ENCODE results near the gene DENND6B. TPM values are rescaled to one million over a fixed set of nuclear protein-coding genes. Genes with fewer than 3 reads are reported as not detected.

The DENND6B gene
- total and polyA plus RNA-seq, 2 of the 13 experiments (the other 11 are each of a cell fraction or from before 2014, with no cell fraction given), result 0.95 to 3.8 TPM

GRCh38 chr22:50308597-50308935, 18.2 kb downstream of the DENND6B start (continued):
- TF ChIP-seq CTCF (CRISPR knock-in tag; IDR thresholded peaks at IDR 0.05) (0 out of 2 replicates have a peak, but pooled peaks have one; percentile 4), ZNF18 (CRISPR knock-in tag; IDR thresholded peaks at IDR 0.05; ENCODE audit: insufficient replicate concordance) (peak; percentile 4), KDM5B (CRISPR knock-in tag; IDR thresholded peaks at IDR 0.05; ENCODE audit: borderline replicate concordance) (peak; percentile 39; the same call in 1 of the 2 replicates), ZFP90 (CRISPR knock-in tag; IDR thresholded peaks at IDR 0.05; ENCODE audit: borderline replicate concordance) (no peak), RCOR2 (CRISPR knock-in tag; IDR thresholded peaks at IDR 0.05) (no peak), ISL2 (CRISPR knock-in tag; IDR thresholded peaks at IDR 0.05) (no peak), POLR2A (IDR thresholded peaks at IDR 0.05; ENCODE audit: insufficient read depth in 1 of 2, low read depth in 2 of 2, low read length in 2 of 2) (0 out of 4 replicates have a peak, but pooled peaks of 1 of the 2 experiments have one; percentile 45), ERF (CRISPR knock-in tag; IDR thresholded peaks at IDR 0.05) (0 out of 2 replicates have a peak, but pooled peaks have one; percentile 49), PTBP1 (IDR thresholded peaks at IDR 0.05; ENCODE audit: low read depth, low read length, poor library complexity, severe bottlenecking) (no peak), ZNF44 (CRISPR knock-in tag; IDR thresholded peaks at IDR 0.05) (no peak)

Data from HepG2 (cell line).